Transverse colon (tissue), 4 donors: ENCODE results near the gene SMYD2.

Source experiments
- CTCF ChIP-seq, 5 experiments: fragments of 200-600 bp in 3 of 5; fragments of 450-650 bp in 2 of 5; sonication (generic) in 3 of 5; IDR thresholded peaks; 1 replicate in 2 of 5; 2 replicates in 3 of 5; pipeline ENCODE4 v1.5.1; 2016 to 2017; ENCODE audit warnings: antibody characterized with exemption in 5 of 5, inconsistent platforms in 3 of 5, mild to moderate bottlenecking in 2 of 5, moderate library complexity in 1 of 5
- POLR2A ChIP-seq: fragments of 450-650 bp; IDR thresholded peaks from one replicate; pipeline ENCODE4 v1.6.1; 2016; ENCODE audit warnings: antibody characterized with exemption, mild to moderate bottlenecking, moderate library complexity
- POLR2AphosphoS5 ChIP-seq, 3 donors: sonication (generic); formaldehyde crosslinking; IDR thresholded peaks; one replicate each; pipeline ENCODE4 v1.6.1; 2016; ENCODE audit warnings: antibody characterized with exemption in 3 of 3

GRCh38 chr1:214234635-214235025 is 46.3 kb upstream of the SMYD2 start:
- TF ChIP-seq POLR2A = no peak
- TF ChIP-seq CTCF (IDR thresholded peaks at IDR 0.05) = no peak
- no peak for TF ChIP-seq POLR2AphosphoS5 (IDR thresholded peaks at IDR 0.05)
